ENCODE results near the gene PPFIBP2.

The PPFIBP2 gene

GRCh38 chr11:7672276-7672959 is 158.6 kb downstream of the PPFIBP2 start:
- no peak for FAIRE-seq

GRCh38 chr11:7672960-7673723 is 159.3 kb downstream of the PPFIBP2 start, which contains the start of gene CYB5R2:
TSS of gene CYB5R2 (minus strand) at chr11:7673500. CDS start at chr11:7672825, 675 bp downstream.
- no peak for FAIRE-seq

- no peak for FAIRE-seq
Observed at GRCh38 chr11:7673724-7674434, 160.1 kb downstream of the PPFIBP2 start.

- no peak for FAIRE-seq
Observed at GRCh38 chr11:7675631-7676030, 161.8 kb downstream of the PPFIBP2 start.

- FAIRE-seq: no peak
Observed at GRCh38 chr11:7677071-7677470, 163.3 kb downstream of the PPFIBP2 start.

- no peak for FAIRE-seq
Observed at GRCh38 chr11:7677796-7678201, 164.0 kb downstream of the PPFIBP2 start.

- no peak for FAIRE-seq
Observed at GRCh38 chr11:7683571-7683970, 169.8 kb downstream of the PPFIBP2 start.

GRCh38 chr11:7686761-7687160 is 173.0 kb downstream of the PPFIBP2 start:
- no peak for FAIRE-seq

GRCh38 chr11:7687386-7687785 is 173.6 kb downstream of the PPFIBP2 start:
- no peak for FAIRE-seq

- FAIRE-seq: no peak
Observed at GRCh38 chr11:7688238-7688826, 174.5 kb downstream of the PPFIBP2 start.

- no peak for FAIRE-seq
Observed at GRCh38 chr11:7689239-7689638, 175.4 kb downstream of the PPFIBP2 start.

- FAIRE-seq: no peak
Observed at GRCh38 chr11:7690648-7691047, 176.8 kb downstream of the PPFIBP2 start.

GRCh38 chr11:7691759-7692350 is 178.1 kb downstream of the PPFIBP2 start:
- no peak for FAIRE-seq

- no peak for FAIRE-seq
Observed at GRCh38 chr11:7692426-7692825, 178.6 kb downstream of the PPFIBP2 start.

GRCh38 chr11:7694235-7694634 is 180.4 kb downstream of the PPFIBP2 start:
- FAIRE-seq: no peak

GRCh38 chr11:7696424-7696823 is 182.6 kb downstream of the PPFIBP2 start:
- no peak for FAIRE-seq

Data from TTC549 (cell line).